CD4-positive, alpha-beta T cell (primary cell): ENCODE results near the gene TUBB3. TPM values are rescaled to one million over a fixed set of nuclear protein-coding genes. Genes with fewer than 3 reads are reported as not detected.

ENCODE experiments used
- ATAC-seq: fragments of 200-7000 bp; cut with Tn5 transposase; one replicate; pipeline ENCODE4 v1.10.0; 2022; ENCODE audit warnings: mild to moderate bottlenecking; ENCODE audit not compliant: poor library complexity
- CTCF ChIA-PET: fragments of 350-600 bp; sonication (Branson Sonifier 250); formaldehyde crosslinking; loops from one replicate; lab custom pipeline; 2021; ENCODE audit warnings: antibody characterized with exemption, inconsistent platforms; lab: Charles Lee
- POLR2A ChIA-PET: fragments of 350-600 bp; sonication (Branson Sonifier 250); formaldehyde crosslinking; loops from one replicate; lab custom pipeline; 2021; ENCODE audit warnings: antibody characterized with exemption, inconsistent platforms; lab: Charles Lee
- DNase-seq, 14 experiments: peaks; one replicate each; pipeline ENCODE4 v3.0.0-alpha.2; 2013 to 2020; ENCODE audit warnings: mixed read lengths in 2 of 14
- H3K27ac ChIP-seq, 2 donors: one replicate each; pipeline versions ENCODE4 v1.5.1 to v1.7.0; 2013; ENCODE audit warnings: low read length in 2 of 2, low read depth in 1 of 2, mild to moderate bottlenecking in 1 of 2
- H3K27me3 ChIP-seq, 2 experiments: 1 replicate in 1 of 2; 2 replicates in 1 of 2; pipeline versions ENCODE4 v1.6.1 to v1.7.0; 2013; ENCODE audit warnings: low read length in 2 of 2, control low read depth in 1 of 2, mild to moderate bottlenecking in 1 of 2, moderate library complexity in 1 of 2; ENCODE audit not compliant: insufficient read depth in 2 of 2, control insufficient read depth in 1 of 2
- H3K36me3 ChIP-seq: one replicate; pipeline ENCODE4 v1.6.1; 2013; ENCODE audit warnings: low read length, control low read depth; ENCODE audit not compliant: insufficient read depth
- H3K4me1 ChIP-seq: one replicate; pipeline ENCODE4 v1.6.1; 2013; ENCODE audit warnings: low read length, control low read depth; ENCODE audit not compliant: insufficient read depth
- H3K4me3 ChIP-seq: one replicate; pipeline ENCODE4 v1.5.1; 2013; ENCODE audit warnings: mild to moderate bottlenecking, low read length, moderate library complexity
- H3K9me3 ChIP-seq, 2 experiments: 1 replicate in 1 of 2; 2 replicates in 1 of 2; pipeline versions ENCODE4 v1.6.1 to v1.7.0; 2013; ENCODE audit warnings: low read length in 2 of 2, mild to moderate bottlenecking in 2 of 2, control low read depth in 1 of 2, moderate library complexity in 1 of 2; ENCODE audit not compliant: control insufficient read depth in 1 of 2, insufficient read depth in 1 of 2
- H3K27ac Mint-ChIP-seq: one replicate; pipeline ENCODE4 v1.8.0; 2020; ENCODE audit warnings: mixed read lengths
- H3K27me3 Mint-ChIP-seq: one replicate; pipeline ENCODE4 v1.8.0; 2021; ENCODE audit warnings: mixed read lengths
- H3K36me3 Mint-ChIP-seq: one replicate; pipeline ENCODE4 v1.8.0; 2021; ENCODE audit warnings: low read depth, mixed read lengths
- H3K4me1 Mint-ChIP-seq: one replicate; pipeline ENCODE4 v1.8.0; 2021; ENCODE audit warnings: low read depth, mixed read lengths
- H3K4me3 Mint-ChIP-seq: one replicate; pipeline ENCODE4 v1.8.0; 2020; ENCODE audit warnings: mild to moderate bottlenecking, mixed read lengths
- H3K9me3 Mint-ChIP-seq: one replicate; pipeline ENCODE4 v1.8.0; 2020; ENCODE audit warnings: mixed read lengths
- CTCF ChIP-seq: fragments of 200-600 bp; IDR thresholded peaks from one replicate; pipeline ENCODE4 v1.8.0; 2022; ENCODE audit warnings: antibody characterized with exemption, mild to moderate bottlenecking
- intact Hi-C, 2 experiments: fragments of 100-400 bp; cut with DNase I in 1 of 2; cut with micrococcal nuclease in 1 of 2; formaldehyde crosslinking; loops; one replicate each; pipeline versions ENCODE4 v1.15.1 to v1.9.0; 2023 to 2025; cut with DNase I, micrococcal nuclease
- total RNA-seq, 174 experiments: library from RNA in 2 of 174; stranded (reverse) in 2 of 174; gene quantifications; one replicate each; pipeline ENCODE4 v1.2.3 and lab custom pipeline; 2021 to 2026

The TUBB3 gene
- total RNA-seq, 2 experiments from 2014 or later, result 0.78 to 0.88 TPM

GRCh38 chr16:89902980-89903379 is 20.2 kb upstream of the TUBB3 start:
- Histone ChIP-seq H3K9me3 (no peaks in the 10 kb centered on the region), H3K27me3 (no peaks in the 10 kb centered on the region), H3K36me3 (peaks cover 74% of the 10 kb centered on the region), H3K27ac (no peak overlapping the region), H3K4me1 (no peaks in the 10 kb centered on the region), H3K4me3 (no peak overlapping the region)
- TF ChIP-seq CTCF, result no peak
- no peak overlapping the region for H3K4me3 Mint-ChIP-seq
- no peak overlapping the region for H3K27ac Mint-ChIP-seq
- intact Hi-C loops, result no loop called here
- H3K4me1 Mint-ChIP-seq, result no peaks in the 10 kb centered on the region
- H3K27me3 Mint-ChIP-seq, result no peaks in the 10 kb centered on the region
- ATAC-seq (no peak), DNase-seq (no peak)
- POLR2A ChIA-PET, result no interaction called here
- CTCF ChIA-PET, result no interaction called here
- no peaks in the 10 kb centered on the region for H3K9me3 Mint-ChIP-seq
- peaks cover 69% of the 10 kb centered on the region for H3K36me3 Mint-ChIP-seq

GRCh38 chr16:89903908-89904515 is 19.1 kb upstream of the TUBB3 start:
- peaks cover 72% of the 10 kb centered on the region for H3K36me3 ChIP-seq
- TF ChIP-seq CTCF, result no peak

GRCh38 chr16:89904606-89905510 is 18.3 kb upstream of the TUBB3 start:
- H3K36me3 Mint-ChIP-seq, result peaks cover 60% of the 10 kb centered on the region

More at GRCh38 chr16:89903908-89904515, 19.1 kb upstream of the TUBB3 start:
- no peak overlapping the region for H3K27ac Mint-ChIP-seq
- intact Hi-C loops, result no loop called here
- ChIA-PET CTCF (no interaction called here), POLR2A (no interaction called here)
- H3K9me3 ChIP-seq, result no peaks in the 10 kb centered on the region
- no peaks in the 10 kb centered on the region for H3K4me1 ChIP-seq
- H3K4me1 Mint-ChIP-seq, result no peaks in the 10 kb centered on the region
- no peak overlapping the region for H3K4me3 ChIP-seq
- H3K27me3 ChIP-seq, result no peaks in the 10 kb centered on the region
- no peaks in the 10 kb centered on the region for H3K27me3 Mint-ChIP-seq
- H3K36me3 Mint-ChIP-seq, result peaks cover 62% of the 10 kb centered on the region
- DNase-seq (no peak), ATAC-seq (no peak)
- no peak overlapping the region for H3K27ac ChIP-seq
- H3K4me3 Mint-ChIP-seq, result no peak overlapping the region
- no peaks in the 10 kb centered on the region for H3K9me3 Mint-ChIP-seq

More at GRCh38 chr16:89904606-89905510, 18.3 kb upstream of the TUBB3 start:
- TF ChIP-seq CTCF, result no peak
- H3K27me3 Mint-ChIP-seq, result no peaks in the 10 kb centered on the region
- peaks cover 66% of the 10 kb centered on the region for H3K36me3 ChIP-seq
- H3K9me3 ChIP-seq, result no peaks in the 10 kb centered on the region
- peaks cover 3% of the 10 kb centered on the region for H3K4me1 Mint-ChIP-seq
- no peak overlapping the region for H3K27ac Mint-ChIP-seq
- H3K4me3 Mint-ChIP-seq, result no peak overlapping the region
- no peaks in the 10 kb centered on the region for H3K27me3 ChIP-seq
- no peak for DNase-seq
- intact Hi-C loops, result no loop called here
- no peak overlapping the region for H3K27ac ChIP-seq
- no peak overlapping the region for H3K4me3 ChIP-seq
- no peaks in the 10 kb centered on the region for H3K9me3 Mint-ChIP-seq
- POLR2A ChIA-PET, result no interaction called here
- peaks cover 3% of the 10 kb centered on the region for H3K4me1 ChIP-seq
- no peak for ATAC-seq
- CTCF ChIA-PET, result no interaction called here
